K562 (cell line): ENCODE measurements around the gene NECTIN1. TPM values are rescaled to one million over a fixed set of nuclear protein-coding genes. Genes with fewer than 3 reads are reported as not detected.

Experiments
- GTF2E2 ChIP-seq: fragments of 200-800 bp; sonication (Bioruptor generic); IDR thresholded peaks from 2 replicates; pipeline ENCODE4 v1.6.1; 2016; ENCODE audit warnings: missing genetic modification characterization, missing compliant biosample characterization
- PHB2 ChIP-seq: fragments of 450-650 bp; IDR thresholded peaks from 2 replicates; pipeline ENCODE4 v1.6.1; 2017; ENCODE audit warnings: low read depth
- ZNF212 ChIP-seq: fragments of 450-650 bp; formaldehyde crosslinking; IDR thresholded peaks from 2 replicates; pipeline ENCODE4 v1.4.0; 2020; ENCODE audit warnings: mild to moderate bottlenecking
- polyA plus RNA-seq, 8 experiments: library from polyadenylated mRNA; depleted of rRNA in 4 of 8; stranded (reverse) in 5 of 8; unstranded in 3 of 8; fragments of >200 nt; fragmentation: Nextera tagmentation in 2 of 8; fragmentation: Illumina TruSeq in 1 of 8; extraction: Ambion mirVana in 2 of 8; extraction: Trizol in 1 of 8; gene quantifications; 2 replicates each; pipeline versions ENCODE4 v1.2.1 to v1.2.3, GENCODE V29; 2011 to 2014; ENCODE audit warnings: inconsistent platforms in 1 of 8, missing spikeins in 1 of 8
- total RNA-seq, 7 experiments: library from RNA; depleted of rRNA in 6 of 7; stranded (reverse); fragments of >200 nt in 6 of 7; fragmentation: Illumina TruSeq in 2 of 7; extraction: Trizol in 2 of 7; gene quantifications; 2 replicates each; pipeline versions ENCODE4 v1.2.1 to v1.2.3, GENCODE V29; 2011 to 2021; ENCODE audit warnings: low replicate concordance in 1 of 7
- TF ChIP-seq, protein P1 (sequence below): fragments of 450-650 bp; IDR thresholded peaks from 2 replicates; pipeline ENCODE4 v1.7.1; 2018; ENCODE audit warnings: mild to moderate bottlenecking, low read depth; ENCODE audit not compliant: partially characterized antibody
- TF ChIP-seq, protein P2 (sequence below): fragments of 200-400 bp; formaldehyde crosslinking; IDR thresholded peaks from 2 replicates; pipeline ENCODE4 v1.6.1; 2017; ENCODE audit warnings: mild to moderate bottlenecking, low read depth, low read length, moderate library complexity
- TF ChIP-seq, protein P3 (sequence below): sonication (generic); IDR thresholded peaks from 2 replicates; pipeline ENCODE4 v1.6.1; 2016

NECTIN1 gene
- total and polyA plus RNA-seq, 9 of the 15 experiments (the other 6 are each of a cell fraction or from before 2014, with no cell fraction given): 0.09 to 0.53 (median 0.23) TPM; not detected in 2

- TF ChIP-seq, protein P1, sequence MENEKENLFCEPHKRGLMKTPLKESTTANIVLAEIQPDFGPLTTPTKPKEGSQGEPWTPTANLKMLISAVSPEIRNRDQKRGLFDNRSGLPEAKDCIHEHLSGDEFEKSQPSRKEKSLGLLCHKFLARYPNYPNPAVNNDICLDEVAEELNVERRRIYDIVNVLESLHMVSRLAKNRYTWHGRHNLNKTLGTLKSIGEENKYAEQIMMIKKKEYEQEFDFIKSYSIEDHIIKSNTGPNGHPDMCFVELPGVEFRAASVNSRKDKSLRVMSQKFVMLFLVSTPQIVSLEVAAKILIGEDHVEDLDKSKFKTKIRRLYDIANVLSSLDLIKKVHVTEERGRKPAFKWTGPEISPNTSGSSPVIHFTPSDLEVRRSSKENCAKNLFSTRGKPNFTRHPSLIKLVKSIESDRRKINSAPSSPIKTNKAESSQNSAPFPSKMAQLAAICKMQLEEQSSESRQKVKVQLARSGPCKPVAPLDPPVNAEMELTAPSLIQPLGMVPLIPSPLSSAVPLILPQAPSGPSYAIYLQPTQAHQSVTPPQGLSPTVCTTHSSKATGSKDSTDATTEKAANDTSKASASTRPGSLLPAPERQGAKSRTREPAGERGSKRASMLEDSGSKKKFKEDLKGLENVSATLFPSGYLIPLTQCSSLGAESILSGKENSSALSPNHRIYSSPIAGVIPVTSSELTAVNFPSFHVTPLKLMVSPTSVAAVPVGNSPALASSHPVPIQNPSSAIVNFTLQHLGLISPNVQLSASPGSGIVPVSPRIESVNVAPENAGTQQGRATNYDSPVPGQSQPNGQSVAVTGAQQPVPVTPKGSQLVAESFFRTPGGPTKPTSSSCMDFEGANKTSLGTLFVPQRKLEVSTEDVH: no peak
- TF ChIP-seq ZNF212 (CRISPR knock-in tag) (no peak), GTF2E2 (tag) (no peak), PHB2 (no peak)
- TF ChIP-seq, protein P2, sequence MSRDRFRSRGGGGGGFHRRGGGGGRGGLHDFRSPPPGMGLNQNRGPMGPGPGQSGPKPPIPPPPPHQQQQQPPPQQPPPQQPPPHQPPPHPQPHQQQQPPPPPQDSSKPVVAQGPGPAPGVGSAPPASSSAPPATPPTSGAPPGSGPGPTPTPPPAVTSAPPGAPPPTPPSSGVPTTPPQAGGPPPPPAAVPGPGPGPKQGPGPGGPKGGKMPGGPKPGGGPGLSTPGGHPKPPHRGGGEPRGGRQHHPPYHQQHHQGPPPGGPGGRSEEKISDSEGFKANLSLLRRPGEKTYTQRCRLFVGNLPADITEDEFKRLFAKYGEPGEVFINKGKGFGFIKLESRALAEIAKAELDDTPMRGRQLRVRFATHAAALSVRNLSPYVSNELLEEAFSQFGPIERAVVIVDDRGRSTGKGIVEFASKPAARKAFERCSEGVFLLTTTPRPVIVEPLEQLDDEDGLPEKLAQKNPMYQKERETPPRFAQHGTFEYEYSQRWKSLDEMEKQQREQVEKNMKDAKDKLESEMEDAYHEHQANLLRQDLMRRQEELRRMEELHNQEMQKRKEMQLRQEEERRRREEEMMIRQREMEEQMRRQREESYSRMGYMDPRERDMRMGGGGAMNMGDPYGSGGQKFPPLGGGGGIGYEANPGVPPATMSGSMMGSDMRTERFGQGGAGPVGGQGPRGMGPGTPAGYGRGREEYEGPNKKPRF: no peak
- TF ChIP-seq, protein P3, sequence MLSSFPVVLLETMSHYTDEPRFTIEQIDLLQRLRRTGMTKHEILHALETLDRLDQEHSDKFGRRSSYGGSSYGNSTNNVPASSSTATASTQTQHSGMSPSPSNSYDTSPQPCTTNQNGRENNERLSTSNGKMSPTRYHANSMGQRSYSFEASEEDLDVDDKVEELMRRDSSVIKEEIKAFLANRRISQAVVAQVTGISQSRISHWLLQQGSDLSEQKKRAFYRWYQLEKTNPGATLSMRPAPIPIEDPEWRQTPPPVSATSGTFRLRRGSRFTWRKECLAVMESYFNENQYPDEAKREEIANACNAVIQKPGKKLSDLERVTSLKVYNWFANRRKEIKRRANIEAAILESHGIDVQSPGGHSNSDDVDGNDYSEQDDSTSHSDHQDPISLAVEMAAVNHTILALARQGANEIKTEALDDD: no peak
These were observed 121.3 kb downstream of the NECTIN1 start (continued) for GRCh38 chr11:119607726-119608125.
